Endothelial cell of umbilical vein (primary cell): ENCODE measurements around the gene PFKP.

Experiments
- EZH2 ChIP-seq: IDR thresholded peaks from 2 replicates; pipeline ENCODE4 v1.6.1; 2012; ENCODE audit warnings: borderline replicate concordance, low read depth, mild to moderate bottlenecking, moderate library complexity, low read length, inconsistent platforms; ENCODE audit not compliant: severe bottlenecking
- FOS ChIP-seq: IDR thresholded peaks from 2 replicates; pipeline ENCODE4 v1.6.1; 2011; ENCODE audit warnings: mild to moderate bottlenecking, low read length, moderate library complexity, borderline replicate concordance; ENCODE audit not compliant: insufficient read depth
- GATA2 ChIP-seq: IDR thresholded peaks from 2 replicates; pipeline ENCODE4 v1.7.0; 2011; ENCODE audit warnings: low read depth, mild to moderate bottlenecking, moderate library complexity, mixed read lengths, low read length; ENCODE audit not compliant: insufficient read length, insufficient read depth
- JUN ChIP-seq: IDR thresholded peaks from 2 replicates; pipeline ENCODE4 v1.6.1; 2011; ENCODE audit warnings: borderline replicate concordance, low read depth; ENCODE audit not compliant: insufficient read length, insufficient read depth
- MYC ChIP-seq: IDR thresholded peaks from one replicate; pipeline ENCODE4 v1.6.1; 2011; ENCODE audit warnings: mild to moderate bottlenecking, low read depth, low read length
- POLR2A ChIP-seq: IDR thresholded peaks from 2 replicates; pipeline ENCODE4 v1.6.1; 2012; ENCODE audit warnings: low read depth, mild to moderate bottlenecking, control low read depth, low read length
- POLR2AphosphoS5 ChIP-seq: IDR thresholded peaks from 2 replicates; pipeline ENCODE4 v1.6.1; 2012; ENCODE audit warnings: low read depth, mild to moderate bottlenecking, control low read depth, low read length, moderate library complexity; ENCODE audit not compliant: insufficient read depth
- TF ChIP-seq, protein P1 (sequence below), 2 donors: IDR thresholded peaks; 1 replicate in 1 of 2; 2 replicates in 1 of 2; pipeline ENCODE4 v1.5.1; 2011; ENCODE audit warnings: low read length in 2 of 2, mild to moderate bottlenecking in 2 of 2, moderate library complexity in 2 of 2, control low read depth in 1 of 2, inconsistent platforms in 1 of 2, low read depth in 1 of 2; ENCODE audit not compliant: insufficient read depth in 1 of 2; ENCODE audit errors: extremely low read depth in 1 of 2
- TF ChIP-seq, protein P2 (sequence below): IDR thresholded peaks from 2 replicates; pipeline ENCODE4 v1.6.1; 2011; ENCODE audit not compliant: insufficient read depth, insufficient read length

DNA sequence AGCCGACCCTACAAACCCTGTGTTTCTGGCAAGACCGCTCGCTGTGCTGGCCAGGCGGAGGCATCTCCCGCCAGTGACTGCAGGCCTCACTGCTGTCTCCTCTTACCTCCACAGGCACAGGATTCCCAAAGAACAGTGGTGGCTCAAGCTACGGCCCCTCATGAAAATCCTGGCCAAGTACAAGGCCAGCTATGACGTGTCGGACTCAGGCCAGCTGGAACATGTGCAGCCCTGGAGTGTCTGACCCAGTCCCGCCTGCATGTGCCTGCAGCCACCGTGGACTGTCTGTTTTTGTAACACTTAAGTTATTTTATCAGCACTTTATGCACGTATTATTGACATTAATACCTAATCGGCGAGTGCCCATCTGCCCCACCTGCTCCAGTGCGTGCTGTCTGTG is 69.0 kb downstream of the PFKP start:
- TF ChIP-seq POLR2A (no peak), FOS (no peak), EZH2 (no peak), POLR2AphosphoS5 (no peak), GATA2 (no peak), MYC (no peak), JUN (no peak)
- TF ChIP-seq, protein P1, sequence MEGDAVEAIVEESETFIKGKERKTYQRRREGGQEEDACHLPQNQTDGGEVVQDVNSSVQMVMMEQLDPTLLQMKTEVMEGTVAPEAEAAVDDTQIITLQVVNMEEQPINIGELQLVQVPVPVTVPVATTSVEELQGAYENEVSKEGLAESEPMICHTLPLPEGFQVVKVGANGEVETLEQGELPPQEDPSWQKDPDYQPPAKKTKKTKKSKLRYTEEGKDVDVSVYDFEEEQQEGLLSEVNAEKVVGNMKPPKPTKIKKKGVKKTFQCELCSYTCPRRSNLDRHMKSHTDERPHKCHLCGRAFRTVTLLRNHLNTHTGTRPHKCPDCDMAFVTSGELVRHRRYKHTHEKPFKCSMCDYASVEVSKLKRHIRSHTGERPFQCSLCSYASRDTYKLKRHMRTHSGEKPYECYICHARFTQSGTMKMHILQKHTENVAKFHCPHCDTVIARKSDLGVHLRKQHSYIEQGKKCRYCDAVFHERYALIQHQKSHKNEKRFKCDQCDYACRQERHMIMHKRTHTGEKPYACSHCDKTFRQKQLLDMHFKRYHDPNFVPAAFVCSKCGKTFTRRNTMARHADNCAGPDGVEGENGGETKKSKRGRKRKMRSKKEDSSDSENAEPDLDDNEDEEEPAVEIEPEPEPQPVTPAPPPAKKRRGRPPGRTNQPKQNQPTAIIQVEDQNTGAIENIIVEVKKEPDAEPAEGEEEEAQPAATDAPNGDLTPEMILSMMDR (IDR thresholded peaks at IDR 0.05; ENCODE audit: extremely low read depth in 1 of 2, insufficient read depth in 1 of 2, low read depth in 1 of 2, low read length in 2 of 2) = no peak
- TF ChIP-seq, protein P2, sequence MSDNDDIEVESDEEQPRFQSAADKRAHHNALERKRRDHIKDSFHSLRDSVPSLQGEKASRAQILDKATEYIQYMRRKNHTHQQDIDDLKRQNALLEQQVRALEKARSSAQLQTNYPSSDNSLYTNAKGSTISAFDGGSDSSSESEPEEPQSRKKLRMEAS = no peak
